B cell (primary cell): Measurements from ENCODE around the gene WDFY2.

ENCODE experiments used
- CTCF ChIP-seq: fragments of 200-600 bp; IDR thresholded peaks from one replicate; pipeline ENCODE4 v1.8.0; 2022; ENCODE audit warnings: antibody characterized with exemption, mild to moderate bottlenecking
- EZH2 ChIP-seq: IDR thresholded peaks from 2 replicates; pipeline ENCODE4 v1.6.1; 2012; ENCODE audit warnings: borderline replicate concordance, low read depth, mild to moderate bottlenecking, moderate library complexity, low read length; ENCODE audit not compliant: insufficient read depth, poor library complexity, severe bottlenecking

GRCh38 chr13:51549050-51549449 is 35.2 kb upstream of the WDFY2 start:
- TF ChIP-seq CTCF (no peak), EZH2 (no peak)
